HCT116 (cell line): ENCODE results near the gene GLB1L. TPM values are rescaled to one million over a fixed set of nuclear protein-coding genes. Genes with fewer than 3 reads are reported as not detected.
A peak's percentile ranks its signal among the peaks of the same experiment; 100 is the strongest.

Experiments
- ATAC-seq: fragments of 200-7000 bp; cut with Tn5 transposase; 2 replicates; pipeline ENCODE4 v1.9.1; 2020; ENCODE audit warnings: mild to moderate bottlenecking, moderate library complexity
- BruUV-seq: library from RNA; stranded (reverse); fragments of 400-500 nt; replicated peaks from 2 replicates; lab custom pipeline; 2021; lab: Mats Ljungman, UMichigan
- CTCF ChIA-PET: fragments of 300-600 bp; sonication (Branson Sonifier 250); formaldehyde crosslinking; loops from one replicate; lab custom pipeline; 2021; ENCODE audit warnings: antibody characterized with exemption; lab: Charles Lee
- POLR2A ChIA-PET: fragments of 300-600, 350-600 bp; sonication (Branson Sonifier 250); formaldehyde crosslinking; loops from one replicate; lab custom pipeline; 2021; ENCODE audit warnings: antibody characterized with exemption; lab: Charles Lee
- RAD21 ChIA-PET, 2 experiments: fragments of 300-600 bp; sonication (Branson Sonifier 250); formaldehyde crosslinking; loops; one replicate each; lab custom pipeline; 2023; ENCODE audit warnings: low total read pairs in 2 of 2; ENCODE audit not compliant: uncharacterized antibody in 2 of 2, unreplicated experiment in 2 of 2, low non-redundant PET in 1 of 2; lab: Charles Lee
- DNase-seq: peaks from one replicate; pipeline ENCODE4 v3.0.0-alpha.2; 2010; ENCODE audit warnings: low read depth, low spot score
- H2AFZ ChIP-seq: fragments of 200-600 bp; shearing (Covaris generic), sonication (generic); 2 replicates; pipeline ENCODE4 v1.6.1; 2017; ENCODE audit warnings: low read depth, mixed run types, mixed read lengths, antibody characterized with exemption, low read length; ENCODE audit not compliant: poor library complexity, severe bottlenecking
- H3K27ac ChIP-seq: 2 replicates; pipeline ENCODE4 v1.5.1; 2012; ENCODE audit warnings: low read depth, low read length
- H3K27me3 ChIP-seq: fragments of 200-600 bp; sonication (generic); 2 replicates; pipeline ENCODE4 v1.6.1; 2016; ENCODE audit warnings: mixed run types, low read length, mixed read lengths; ENCODE audit not compliant: insufficient read depth
- H3K36me3 ChIP-seq, 2 experiments: fragments of 200-500 bp in 1 of 2; fragments of 200-600 bp in 1 of 2; sonication (Bioruptor generic) in 1 of 2; sonication (generic) in 1 of 2; 2 replicates each; pipeline versions ENCODE4 v1.5.1 to v1.6.1; 2014 to 2016; ENCODE audit warnings: low read length in 2 of 2, inconsistent platforms in 1 of 2, mixed read lengths in 1 of 2, mixed run types in 1 of 2; ENCODE audit not compliant: insufficient read depth in 2 of 2, control insufficient read depth in 1 of 2
- H3K4me1 ChIP-seq, 2 experiments: fragments of 200-600 bp in 1 of 2; sonication (generic) in 1 of 2; 2 replicates each; pipeline versions ENCODE4 v1.5.1 to v1.6.1; 2012 to 2017; ENCODE audit warnings: low read length in 2 of 2, inconsistent platforms in 1 of 2, mild to moderate bottlenecking in 1 of 2, mixed read lengths in 1 of 2, mixed run types in 1 of 2, moderate library complexity in 1 of 2; ENCODE audit not compliant: insufficient read depth in 2 of 2, control insufficient read depth in 1 of 2
- H3K4me2 ChIP-seq: fragments of 200-600 bp; sonication (generic); 2 replicates; pipeline ENCODE4 v1.6.1; 2017; ENCODE audit warnings: mixed run types, low read length, mixed read lengths
- H3K4me3 ChIP-seq, 2 experiments: fragments of 200-600 bp in 1 of 2; sonication (generic) in 1 of 2; replicated peaks in 1 of 2; 2 replicates each; pipeline ENCODE4 v1.5.1; 2011 to 2016; ENCODE audit warnings: low read length in 2 of 2, control low read depth in 1 of 2, low read depth in 1 of 2, mild to moderate bottlenecking in 1 of 2, mixed read lengths in 1 of 2, mixed run types in 1 of 2
- H3K79me2 ChIP-seq: fragments of 200-600 bp; sonication (generic); 2 replicates; pipeline ENCODE4 v1.6.1; 2017; ENCODE audit warnings: mild to moderate bottlenecking, mixed run types, low read length, moderate library complexity, mixed read lengths; ENCODE audit not compliant: insufficient read depth
- H3K9ac ChIP-seq: fragments of 200-600 bp; sonication (generic); 2 replicates; pipeline ENCODE4 v1.6.1; 2016; ENCODE audit warnings: low read length, mixed read lengths
- H3K9me2 ChIP-seq: fragments of 200-600 bp; sonication (generic), shearing (Covaris generic); 2 replicates; pipeline ENCODE4 v1.6.1; 2017; ENCODE audit warnings: mixed run types, mild to moderate bottlenecking, moderate library complexity; ENCODE audit not compliant: insufficient read depth
- H3K9me3 ChIP-seq, 2 experiments: fragments of 200-500 bp in 1 of 2; fragments of 200-600 bp in 1 of 2; sonication (Bioruptor generic) in 1 of 2; sonication (generic) in 1 of 2; 2 replicates each; pipeline ENCODE4 v1.6.1; 2014 to 2017; ENCODE audit warnings: low read length in 2 of 2, mixed read lengths in 2 of 2, inconsistent platforms in 1 of 2, low read depth in 1 of 2, mild to moderate bottlenecking in 1 of 2, mixed run types in 1 of 2, moderate library complexity in 1 of 2; ENCODE audit not compliant: control insufficient read depth in 1 of 2, insufficient read depth in 1 of 2
- H4K20me1 ChIP-seq: fragments of 200-600 bp; sonication (generic), shearing (Covaris generic); 2 replicates; pipeline ENCODE4 v1.6.1; 2017; ENCODE audit warnings: mixed run types, mild to moderate bottlenecking, moderate library complexity; ENCODE audit not compliant: insufficient read depth
- EGR1 ChIP-seq: IDR thresholded peaks from 2 replicates; pipeline ENCODE4 v1.6.1; 2012; ENCODE audit warnings: low read depth
- MAX ChIP-seq: IDR thresholded peaks from 2 replicates; pipeline ENCODE4 v1.6.1; 2012
- POLR2A ChIP-seq: IDR thresholded peaks from 2 replicates; pipeline ENCODE4 v1.7.0; 2011; ENCODE audit warnings: borderline replicate concordance; ENCODE audit not compliant: insufficient read depth, insufficient read length; ENCODE audit errors: extremely low read depth
- intact Hi-C: fragments of 100-400 bp; cut with micrococcal nuclease; formaldehyde crosslinking; loops from 2 replicates; pipeline ENCODE4 v1.10.0; 2022
- total RNA-seq: library from RNA; stranded (reverse); gene quantifications from one replicate; pipeline ENCODE4 v1.2.1, GENCODE V29; 2021; ENCODE audit not compliant: unreplicated experiment

GLB1L gene
- total RNA-seq, 1 experiment from 2014 or later = 6.6 TPM

DNA sequence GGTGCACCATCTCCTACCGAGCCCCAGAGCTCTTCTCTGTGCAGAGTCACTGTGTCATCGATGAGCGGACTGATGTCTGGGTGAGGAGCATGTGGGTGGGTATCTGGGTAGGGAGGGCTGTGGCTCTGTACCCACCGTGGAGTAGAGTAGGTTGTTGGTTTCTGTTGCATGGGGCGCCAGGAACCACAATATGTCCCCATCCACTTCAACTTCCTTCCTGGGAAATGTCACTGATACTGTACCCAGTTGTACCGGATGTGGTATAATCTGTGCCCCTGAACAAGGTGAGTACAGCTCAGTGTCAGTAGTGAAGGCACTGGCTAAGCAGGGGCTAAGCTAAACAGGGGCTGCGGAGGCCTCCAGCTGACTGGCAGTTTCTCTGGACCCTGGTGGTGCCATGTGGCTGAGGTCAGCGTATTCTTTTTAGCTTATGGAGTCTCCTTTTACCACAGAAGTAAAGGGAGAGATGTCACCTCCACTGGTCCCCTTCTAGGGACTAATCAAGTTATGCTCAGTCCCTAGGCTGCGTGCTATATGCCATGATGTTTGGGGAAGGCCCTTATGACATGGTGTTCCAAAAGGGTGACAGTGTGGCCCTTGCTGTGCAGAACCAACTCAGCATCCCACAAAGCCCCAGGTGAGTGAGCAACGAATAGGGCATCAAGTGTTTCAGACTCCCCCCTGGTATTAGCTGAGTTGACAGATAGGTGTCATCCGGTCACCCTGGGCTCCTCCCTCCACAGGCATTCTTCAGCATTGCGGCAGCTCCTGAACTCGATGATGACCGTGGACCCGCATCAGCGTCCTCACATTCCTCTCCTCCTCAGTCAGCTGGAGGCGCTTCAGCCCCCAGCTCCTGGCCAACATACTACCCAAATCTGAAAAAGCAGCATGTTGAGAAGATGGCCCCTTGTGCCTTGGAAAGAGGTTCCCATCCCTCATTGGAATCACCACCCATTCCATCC, 2.7 kb upstream of the GLB1L start:
- Histone ChIP-seq H3K27ac (no peak overlapping the region), H3K9me3 (no peaks in the 10 kb centered on the region), H4K20me1 (no peaks in the 10 kb centered on the region), H3K4me3 (no peak overlapping the region), H3K9me2 (no peaks in the 10 kb centered on the region), H3K36me3 (peaks cover 3 to 5% of the 10 kb centered on the region in 2 experiments; a peak in 2 of 4 replicates), H3K9ac (no peak overlapping the region), H2AFZ (no peak overlapping the region), H3K4me2 (0 out of 2 replicates have a peak overlapping the region, but pooled peaks have one; percentile 69), H3K4me1 (peaks cover 29 to 58% of the 10 kb centered on the region in 2 experiments), H3K79me2 (peaks cover 31% of the 10 kb centered on the region; the same call in 1 of the 2 replicates), H3K27me3 (no peaks in the 10 kb centered on the region)
- CTCF ChIA-PET = interaction anchor here (0.6 to 2.8 kb wide), 5 partner anchors 29 to 140 kb away, joined by 3 to 14 read pairs (median 7); partner anchors contain the start of gene DNPEP
- RAD21 ChIA-PET = no interaction called here
- intact Hi-C loops = no loop called here
- no peak for DNase-seq
- POLR2A ChIA-PET = no interaction called here
- no TSS peak for BruUV-seq
- ATAC-seq = no peak
- TF ChIP-seq EGR1 (no peak), POLR2A (no peak), MAX (no peak)

DNA sequence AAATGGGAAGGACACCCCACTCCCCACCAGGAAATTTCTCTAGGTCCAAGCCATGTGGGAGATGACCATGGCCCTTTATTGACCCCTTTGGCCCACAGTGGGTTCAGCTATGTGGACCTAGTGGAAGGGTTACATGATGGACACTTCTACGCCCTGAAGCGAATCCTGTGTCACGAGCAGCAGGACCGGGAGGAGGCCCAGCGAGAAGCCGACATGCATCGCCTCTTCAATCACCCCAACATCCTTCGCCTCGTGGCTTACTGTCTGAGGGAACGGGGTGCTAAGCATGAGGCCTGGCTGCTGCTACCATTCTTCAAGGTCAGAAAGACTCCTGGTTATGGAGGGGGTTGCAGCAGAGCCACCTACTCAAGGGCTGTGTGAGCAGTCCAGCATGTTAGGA, 1.3 kb upstream of the GLB1L start:
- Histone ChIP-seq H3K36me3 (peaks cover 3 to 5% of the 10 kb centered on the region in 2 experiments; a peak in 2 of 4 replicates), H3K4me2 (peak overlapping the region; percentile 87), H3K9me2 (no peaks in the 10 kb centered on the region), H3K27ac (no peak overlapping the region), H3K4me1 (peaks cover 29 to 44% of the 10 kb centered on the region in 2 experiments), H3K9ac (peak overlapping the region; percentile 82; the same call in 1 of the 2 replicates), H3K27me3 (no peaks in the 10 kb centered on the region), H3K79me2 (peaks cover 17% of the 10 kb centered on the region; the same call in 1 of the 2 replicates), H2AFZ (no peak overlapping the region), H3K9me3 (no peaks in the 10 kb centered on the region), H4K20me1 (no peaks in the 10 kb centered on the region), H3K4me3 (peak overlapping the region; percentile 80 to 96)
- ATAC-seq (no peak), DNase-seq (no peak)
- RAD21 ChIA-PET = no interaction called here
- intact Hi-C loops = no loop called here
- POLR2A ChIA-PET = interaction anchor here (2.5 kb wide), 1 partner anchor 18 kb away, joined by 7 read pairs; the partner anchor contains the start of genes ANKZF1 and ATG9A
- no TSS peak for BruUV-seq
- no peak for TF ChIP-seq POLR2A
- CTCF ChIA-PET = interaction anchor here (1.0 to 2.6 kb wide), 3 partner anchors 33 to 349 kb away, joined by 3 to 19 read pairs (median 3); partner anchors contain the start of gene DNAJB2
